GM21723 (cell line): ENCODE measurements around the gene MIOS.
A peak's percentile ranks its signal among the peaks of the same experiment; 100 is the strongest.

Experiments used
- ATAC-seq: cut with Tn5 transposase; IDR thresholded peaks from one replicate; pipeline ENCODE4 v1.9.1; 2021; ENCODE audit warnings: mild to moderate bottlenecking, moderate library complexity; ENCODE audit not compliant: unreplicated experiment

Gene MIOS

DNA sequence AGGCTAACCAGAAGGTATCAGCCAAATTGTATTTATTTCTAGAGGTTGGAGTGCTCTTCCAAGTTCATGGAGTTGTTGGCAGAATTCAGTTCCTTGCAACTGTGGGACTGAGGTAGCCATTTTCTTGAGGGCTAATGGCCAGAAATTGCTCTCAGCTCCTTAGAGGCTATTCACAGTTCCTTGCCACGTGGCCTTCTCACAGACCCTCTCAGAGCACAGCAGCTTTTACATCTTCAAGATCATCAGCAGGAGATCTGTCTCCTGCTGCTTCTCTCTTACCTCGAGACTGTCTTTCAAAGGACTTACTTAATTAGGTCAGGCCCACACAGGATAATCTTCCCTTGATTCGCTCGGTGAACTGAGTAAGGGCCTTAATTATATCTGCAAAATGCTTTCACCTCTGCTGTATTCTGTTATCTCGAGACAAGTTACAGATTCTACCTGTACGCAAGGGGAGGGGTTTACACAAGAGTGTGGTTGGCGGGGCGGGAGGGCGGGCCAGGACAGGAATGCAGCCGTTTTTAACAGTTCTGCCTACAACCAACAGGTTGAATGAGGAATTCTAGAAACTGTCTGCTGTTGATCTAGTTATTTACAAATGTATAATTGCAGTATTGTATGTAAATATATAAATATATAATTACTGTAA, 15.0 kb downstream of the MIOS start:
- ATAC-seq, result no peak

DNA sequence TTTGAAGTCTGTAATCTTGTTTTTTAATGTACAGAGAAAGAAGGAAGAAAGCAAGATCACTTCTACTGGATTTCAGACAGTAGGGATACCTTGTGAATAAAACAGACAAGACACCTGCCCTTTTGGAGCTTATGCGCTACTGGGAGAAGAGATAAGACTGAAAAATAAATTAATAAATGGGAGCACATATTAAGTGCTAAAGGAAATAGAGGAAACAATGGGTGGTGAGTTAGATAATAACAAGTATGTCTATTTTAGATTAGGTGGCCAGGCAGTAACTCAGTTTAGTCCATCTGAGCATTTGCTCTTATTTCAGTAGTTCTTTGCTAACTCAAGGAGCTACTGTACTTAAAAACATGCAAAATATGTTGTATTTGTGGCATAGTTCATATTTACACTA, 15.9 kb downstream of the MIOS start:
- ATAC-seq, result no peak

DNA sequence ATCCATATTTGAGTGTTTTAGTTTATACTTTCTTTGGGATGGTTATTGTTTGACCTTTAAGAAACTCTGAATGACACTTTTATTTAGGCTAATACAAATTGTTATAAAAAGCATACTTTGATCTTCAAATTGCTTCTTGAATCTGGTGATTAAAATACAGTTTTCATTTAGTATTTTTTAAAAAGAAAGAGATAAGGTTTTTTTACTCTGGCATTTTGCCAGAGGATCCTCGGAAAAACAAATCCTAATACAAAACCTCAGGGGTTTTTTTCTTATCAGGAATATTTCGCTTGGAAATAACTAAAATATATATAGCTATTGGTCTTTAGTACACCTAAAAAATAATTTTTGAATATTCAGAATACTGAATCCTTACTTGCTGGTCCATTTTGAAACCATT, 17.0 kb downstream of the MIOS start:
- no peak for ATAC-seq

DNA sequence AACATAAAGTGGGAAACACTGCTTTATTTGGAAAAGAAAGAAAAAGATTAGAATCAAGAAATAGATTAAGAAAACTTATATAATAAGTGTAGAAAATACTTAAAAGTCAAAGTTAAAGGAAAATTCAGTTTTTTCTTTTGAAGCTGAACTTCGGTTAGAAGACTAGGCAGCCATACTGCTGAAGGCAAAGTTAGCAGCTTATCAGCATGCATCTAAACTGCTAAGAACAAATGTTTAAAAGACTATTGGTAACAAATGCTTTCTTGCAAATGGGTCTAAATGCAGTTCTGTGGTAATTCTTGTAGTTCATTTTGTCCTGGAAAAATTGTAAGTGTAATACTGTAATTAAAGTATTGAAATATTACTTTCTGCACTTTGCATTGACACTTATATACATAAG, 18.0 kb downstream of the MIOS start:
- no peak for ATAC-seq

DNA sequence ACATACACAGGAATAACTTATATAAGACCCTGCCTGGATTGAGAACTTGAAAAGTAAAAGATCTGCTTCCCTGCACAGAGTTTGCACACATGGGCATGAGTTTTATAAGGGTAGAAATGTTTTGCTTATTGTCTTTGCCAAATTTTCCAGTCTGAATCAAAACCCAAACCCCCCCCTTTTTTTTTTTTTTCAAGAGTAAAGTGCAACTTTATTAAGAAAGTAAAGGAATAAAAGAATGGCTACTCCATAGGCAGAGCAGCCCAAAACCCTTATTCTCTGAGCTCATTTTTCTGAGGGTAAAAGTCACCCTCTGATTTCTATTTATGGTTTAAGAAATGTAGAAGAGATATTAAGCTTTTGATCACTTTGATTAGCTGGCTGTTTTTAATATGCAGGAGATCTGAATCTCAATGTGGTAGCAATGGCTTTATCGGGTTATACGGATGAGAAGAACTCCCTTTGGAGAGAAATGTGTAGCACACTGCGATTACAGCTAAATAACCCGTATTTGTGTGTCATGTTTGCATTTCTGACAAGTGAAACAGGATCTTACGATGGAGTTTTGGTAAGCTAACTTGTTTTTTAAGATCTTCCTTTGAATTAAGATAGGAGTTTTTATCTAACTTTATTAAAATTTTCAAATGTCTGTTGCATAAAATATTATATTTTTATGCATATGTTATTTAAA, 18.7 kb downstream of the MIOS start:
- no peak for ATAC-seq

DNA sequence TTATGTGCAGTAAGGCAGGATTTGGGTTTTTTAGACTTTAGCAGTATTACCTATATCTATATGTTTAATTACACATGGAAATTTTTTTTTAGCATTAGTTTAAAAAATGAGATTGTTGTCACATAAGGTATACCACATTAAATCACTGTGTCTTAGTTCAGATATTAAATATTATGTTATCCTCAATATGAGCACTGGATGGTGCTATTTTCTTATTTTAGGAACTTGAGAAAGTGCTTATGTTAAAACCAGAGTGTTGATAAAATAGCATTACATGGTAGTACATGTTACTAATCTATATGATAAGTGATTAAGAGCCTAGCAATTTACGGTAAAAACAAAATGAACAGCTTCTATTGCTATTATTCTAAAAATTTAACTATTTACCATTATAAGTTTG, 28.8 kb downstream of the MIOS start:
- no peak for ATAC-seq

DNA sequence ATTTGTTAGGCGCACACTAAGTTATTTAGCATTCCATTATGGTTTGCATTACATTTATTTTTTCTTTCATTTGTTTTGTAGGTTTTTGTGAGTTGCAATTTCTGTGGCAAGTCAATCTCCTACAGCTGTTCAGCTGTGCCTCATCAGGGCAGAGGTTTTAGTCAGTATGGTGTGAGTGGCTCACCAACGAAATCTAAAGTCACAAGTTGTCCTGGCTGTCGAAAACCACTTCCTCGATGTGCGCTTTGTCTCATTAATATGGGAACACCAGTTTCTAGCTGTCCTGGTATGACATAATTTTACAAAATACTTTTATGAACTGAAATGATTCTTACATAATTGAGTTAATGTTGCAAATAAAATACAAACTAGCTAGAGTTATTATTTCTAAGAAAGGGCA, 29.5 kb downstream of the MIOS start:
- ATAC-seq, result no peak

DNA sequence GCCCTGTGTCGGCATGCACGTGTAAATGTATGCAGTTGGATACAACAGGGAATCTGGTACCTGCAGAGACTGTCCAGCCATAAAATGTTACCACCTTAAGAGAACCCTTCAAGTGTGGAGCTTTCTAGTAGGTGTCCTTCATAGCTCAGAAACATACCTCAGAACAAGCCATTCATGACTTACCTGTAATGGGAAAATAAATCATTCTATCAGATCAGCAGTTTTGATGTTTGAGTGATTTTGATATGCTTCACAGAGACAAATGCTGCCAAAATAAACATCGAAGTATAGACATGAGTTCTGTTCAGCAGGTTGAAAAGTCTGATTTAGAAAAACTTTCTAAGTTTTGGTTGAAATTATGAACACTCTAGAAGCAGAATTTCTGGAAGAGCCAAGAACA, 40.3 kb downstream of the MIOS start:
- no peak for ATAC-seq

DNA sequence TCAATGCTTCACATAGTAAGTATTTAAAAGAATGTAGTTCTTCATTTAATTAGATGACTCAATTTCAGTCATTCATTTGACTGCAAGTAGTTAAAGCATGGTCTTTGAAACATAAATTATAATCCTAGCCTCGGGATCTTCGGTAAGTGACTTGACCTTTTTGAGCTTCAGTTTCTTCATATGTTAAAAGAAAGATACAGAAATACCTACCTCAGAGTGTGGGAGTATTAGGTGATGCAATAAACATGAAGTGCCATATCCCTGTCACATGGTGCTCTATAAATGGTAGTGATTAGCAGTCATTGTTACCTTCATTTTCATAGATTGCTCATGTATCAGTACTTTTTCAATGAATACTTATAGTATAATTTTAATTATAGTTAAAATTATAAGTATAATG, 42.6 kb downstream of the MIOS start:
- no peak for ATAC-seq

DNA sequence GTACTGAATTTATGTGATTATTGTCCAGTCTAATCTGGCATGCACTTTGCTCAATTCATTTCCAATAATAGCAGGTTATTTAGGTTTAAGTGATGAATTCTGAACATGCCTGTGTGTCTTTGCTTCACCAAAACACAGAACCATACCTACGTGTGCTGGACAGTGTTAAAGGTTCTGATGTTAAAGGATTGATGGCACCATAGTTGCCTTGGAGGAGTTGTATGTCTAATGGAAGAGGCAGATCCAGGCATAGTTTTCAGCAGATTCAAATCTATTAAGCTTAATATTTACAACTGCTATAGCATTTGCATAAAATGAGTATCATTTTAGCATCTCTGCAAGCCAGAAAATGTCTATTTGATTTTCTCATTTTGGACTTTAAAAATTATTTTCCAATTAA, 45.8 kb downstream of the MIOS start:
- no peak for ATAC-seq

DNA sequence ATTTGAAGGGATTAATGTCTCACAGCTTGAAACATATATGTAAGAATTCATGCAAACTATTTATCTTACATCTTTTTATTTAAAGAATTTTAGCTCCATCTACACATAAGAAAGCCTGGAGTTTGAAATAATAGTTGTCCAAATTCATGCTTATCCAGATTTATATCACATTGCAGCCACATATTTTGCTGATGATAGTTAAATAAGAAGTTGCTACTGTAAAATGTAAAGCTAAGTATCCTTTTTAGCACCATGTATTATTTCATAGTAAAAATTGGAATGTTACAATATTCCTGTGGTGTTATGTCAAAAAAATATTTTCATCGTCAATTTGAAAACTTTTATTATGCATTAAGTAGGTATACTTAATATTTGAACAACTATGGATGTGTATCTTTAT, 46.5 kb downstream of the MIOS start:
- ATAC-seq, result no peak

DNA sequence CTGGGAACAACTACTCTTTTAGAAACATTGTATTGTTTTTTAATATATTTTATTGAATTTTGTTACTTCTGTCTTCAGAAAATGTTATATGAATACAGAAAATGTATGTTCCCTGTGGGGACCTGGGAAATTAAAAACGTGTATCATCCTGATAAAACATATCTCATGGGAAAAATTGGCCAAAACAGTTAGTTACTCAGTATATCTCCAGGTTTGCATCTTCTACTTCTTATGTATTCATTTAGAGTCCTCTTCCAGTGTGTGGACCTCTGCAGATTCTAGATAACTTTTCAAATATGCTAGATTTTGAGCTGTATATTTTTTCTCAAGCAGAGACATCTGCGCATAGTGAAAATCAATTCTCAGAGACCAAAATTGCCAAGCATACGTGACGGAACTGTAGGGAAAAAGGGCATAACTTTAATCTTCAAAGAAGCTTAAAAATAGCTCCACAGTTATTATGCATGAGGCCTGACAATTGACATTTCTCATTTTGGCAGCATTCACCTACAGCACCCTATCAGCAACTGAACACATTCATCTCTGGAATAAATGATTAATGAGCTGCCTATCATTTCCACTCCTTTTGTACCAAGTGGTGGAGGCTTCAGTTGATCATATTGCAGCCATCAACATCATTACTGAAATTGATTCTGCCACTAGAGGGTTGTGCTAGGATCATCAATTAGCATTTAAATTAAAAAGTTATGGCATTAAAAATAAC, 47.5 kb downstream of the MIOS start:
- ATAC-seq, result no peak

DNA sequence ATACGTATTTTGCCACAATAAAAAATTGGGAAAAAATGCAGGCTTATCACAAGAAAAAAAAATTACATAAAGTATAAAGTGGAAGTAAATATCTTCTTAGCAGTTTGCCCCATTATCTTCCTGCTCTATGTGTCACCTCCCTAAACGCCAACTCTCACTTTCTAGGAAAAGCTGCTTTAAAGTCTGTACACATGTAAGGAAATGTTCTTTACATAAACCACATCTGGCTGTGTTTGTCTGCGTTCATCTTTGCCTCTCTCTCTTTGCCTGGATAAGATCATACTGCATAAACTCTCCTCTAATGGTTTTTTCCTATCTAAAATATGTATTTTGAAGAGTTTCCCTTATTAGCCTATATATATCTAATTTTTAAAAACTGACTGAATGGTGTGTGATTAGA, 50.9 kb downstream of the MIOS start:
- no peak for ATAC-seq

DNA sequence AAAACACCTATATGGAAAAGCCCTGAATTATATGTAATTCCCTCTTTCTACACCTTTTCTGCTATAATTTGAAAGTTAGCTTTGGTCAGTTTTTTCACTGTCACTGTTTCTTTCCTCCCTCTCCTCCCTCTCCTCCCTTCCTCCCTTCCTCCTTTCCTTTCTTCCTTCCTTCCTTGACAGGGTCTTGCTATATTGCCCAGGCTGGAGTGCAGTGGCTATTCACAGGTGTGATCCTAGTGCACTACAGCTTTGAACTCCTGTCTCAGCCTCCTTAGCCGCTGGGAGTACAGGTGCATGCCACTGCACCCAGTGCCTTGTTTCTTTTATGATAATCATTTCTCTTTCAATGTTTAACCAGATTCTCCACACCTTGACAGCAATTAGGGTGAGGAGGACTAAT, 51.7 kb downstream of the MIOS start:
- no peak for ATAC-seq

DNA sequence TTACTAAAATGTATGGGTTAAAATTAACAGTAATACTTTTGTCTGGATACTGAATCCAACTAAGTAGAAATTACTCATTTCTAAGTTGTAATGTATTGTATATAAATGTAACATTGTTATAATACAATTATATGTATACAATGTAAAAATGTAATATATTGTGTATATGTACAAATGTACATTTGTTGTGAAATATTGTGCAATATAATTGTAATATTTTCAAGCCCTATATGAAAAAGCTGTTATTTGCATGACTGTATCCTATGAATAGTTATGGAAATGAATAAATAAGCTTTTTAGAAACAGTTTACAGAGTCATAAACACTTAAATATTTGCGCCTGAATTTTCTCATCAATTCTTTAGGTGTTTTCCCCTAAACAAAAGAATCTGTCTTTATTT, 53.6 kb downstream of the MIOS start:
- ATAC-seq, result no peak

DNA sequence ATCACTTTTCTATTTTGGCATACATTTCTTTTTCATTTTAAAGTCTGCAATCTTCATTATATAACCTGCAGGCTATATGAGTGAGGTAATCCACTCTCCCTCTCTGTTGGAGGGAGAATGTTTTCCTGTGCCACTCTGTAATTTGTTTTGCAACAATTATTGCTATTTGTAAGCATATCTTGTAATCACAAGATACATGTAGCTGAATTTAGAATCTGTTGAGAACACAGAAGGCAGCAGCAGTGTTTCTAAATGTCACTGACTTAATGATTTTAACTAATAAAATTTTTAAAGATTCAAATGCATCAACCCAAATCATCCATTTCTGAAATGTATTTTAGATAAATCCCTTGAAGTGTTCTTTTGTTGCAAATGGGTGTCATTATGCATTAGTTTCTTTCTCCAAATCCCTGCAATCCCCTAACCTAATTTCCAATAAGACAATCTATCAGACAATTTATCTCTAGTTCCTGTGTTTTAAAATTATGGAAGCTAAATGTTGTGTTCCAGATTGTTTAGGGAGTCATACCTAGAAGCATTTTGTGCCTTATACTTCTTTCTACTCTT, 54.0 kb downstream of the MIOS start:
- ATAC-seq, result no peak

DNA sequence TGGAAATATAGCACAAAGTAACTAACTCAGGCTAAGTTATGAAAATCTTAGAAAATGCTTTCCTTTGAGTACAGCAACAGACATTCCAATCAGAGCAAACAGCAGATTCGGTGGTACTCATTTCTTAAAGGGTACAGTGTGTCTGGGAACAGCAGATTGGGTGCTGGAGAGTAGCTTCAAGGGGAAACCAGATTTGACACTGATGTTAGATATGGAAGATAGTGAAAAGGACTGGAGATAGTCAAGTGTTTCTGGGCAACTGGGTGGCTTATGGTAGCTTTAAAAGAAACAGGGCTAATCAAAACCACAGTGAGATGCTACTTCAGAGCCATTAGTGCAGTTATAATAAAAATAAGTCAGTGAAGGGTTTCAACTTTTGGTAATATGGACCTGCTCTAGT, 61.8 kb downstream of the MIOS start:
- ATAC-seq, result no peak

DNA sequence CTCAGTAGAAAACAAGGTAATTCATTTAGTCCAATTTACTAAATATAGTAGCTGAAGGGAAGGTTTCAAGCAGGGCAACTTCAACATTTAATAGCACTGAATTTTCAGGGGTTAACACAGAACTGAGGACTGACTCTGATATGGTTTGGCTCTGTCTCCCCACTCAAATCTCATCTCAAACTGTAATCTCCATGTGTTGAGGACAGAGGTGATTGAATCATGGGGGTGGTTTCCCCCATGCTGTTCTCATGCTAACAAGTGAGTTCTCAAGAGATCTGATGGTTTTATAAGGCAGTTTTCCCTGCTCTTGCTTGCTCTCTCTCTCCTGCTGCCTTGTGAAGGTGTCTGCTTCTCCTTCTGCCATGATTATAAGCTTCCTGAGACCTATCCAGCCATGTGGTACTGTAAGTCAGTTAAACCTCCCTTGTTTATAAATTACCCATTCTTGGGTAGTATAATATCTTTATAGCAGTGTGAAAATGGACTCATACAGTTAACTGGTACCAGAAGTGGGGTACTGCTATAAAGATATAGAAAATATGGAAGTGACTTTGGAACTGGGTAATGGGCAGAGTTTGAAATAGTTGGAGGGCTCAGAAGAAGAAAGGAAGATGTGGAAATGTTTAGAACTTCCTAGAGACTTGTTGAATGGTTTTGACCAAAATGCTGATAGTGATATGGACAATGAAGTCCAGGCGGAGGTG, 64.1 kb downstream of the MIOS start:
- ATAC-seq, result no peak

DNA sequence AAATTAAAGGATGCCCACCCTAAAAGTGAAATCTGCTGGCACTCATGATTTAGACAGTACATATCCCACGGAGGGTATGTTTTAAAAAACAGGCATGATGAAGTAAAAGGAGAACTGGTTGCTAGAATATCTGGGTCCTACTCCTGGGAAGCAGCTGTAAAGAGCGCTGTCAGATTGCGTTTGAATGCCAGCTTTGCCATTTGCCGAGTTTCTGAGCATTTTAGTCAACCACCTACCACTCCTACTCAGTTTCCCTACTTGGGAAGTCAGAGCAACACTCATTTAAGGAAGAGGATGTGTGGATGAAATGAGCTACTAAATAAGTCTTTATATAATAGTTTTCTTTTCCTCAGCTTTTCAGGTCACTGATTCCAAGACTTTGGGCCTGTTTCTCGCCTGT, 72.7 kb downstream of the MIOS start:
- no peak for ATAC-seq

DNA sequence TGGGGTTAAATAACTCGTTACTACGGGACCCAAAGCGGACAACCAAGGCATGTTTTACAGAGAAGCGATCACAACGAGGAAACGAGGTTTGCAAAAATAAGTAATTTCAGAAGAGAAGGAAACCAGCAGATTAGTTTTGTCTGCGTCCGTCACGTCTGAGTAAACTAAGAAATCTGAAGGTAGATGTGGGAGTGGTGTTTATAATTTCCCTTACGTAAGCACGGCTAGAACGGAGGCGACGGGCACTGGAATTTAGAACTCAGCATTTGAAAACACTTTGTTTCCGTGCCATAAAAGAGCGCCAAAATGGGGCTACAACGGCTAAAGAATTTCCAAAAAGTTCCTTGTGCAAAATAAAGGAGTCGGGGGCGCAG, 73.2 kb downstream of the MIOS start:
- ATAC-seq, result peak; percentile 27
